H54 (cell line): ENCODE results near the gene PPM1N.

Experiments
- DNase-seq: peaks from one replicate; pipeline ENCODE4 v3.0.0; 2011; ENCODE audit warnings: low spot score, mixed read lengths; ENCODE audit not compliant: insufficient read length
- FAIRE-seq: peaks from 3 replicates; lab custom pipeline; 2011; peaks lifted over from hg19 to GRCh38; lab: Jason Lieb, UNC
- POLR2A ChIP-seq: IDR thresholded peaks from 2 replicates; pipeline ENCODE4 v1.6.1; 2011; ENCODE audit warnings: low read depth, mild to moderate bottlenecking, low read length

PPM1N gene

GRCh38 chr19:45492627-45493470 lies 5.4 kb upstream of the PPM1N start:
- no peak for TF ChIP-seq POLR2A
- FAIRE-seq (no peak), DNase-seq (no peak)

DNA sequence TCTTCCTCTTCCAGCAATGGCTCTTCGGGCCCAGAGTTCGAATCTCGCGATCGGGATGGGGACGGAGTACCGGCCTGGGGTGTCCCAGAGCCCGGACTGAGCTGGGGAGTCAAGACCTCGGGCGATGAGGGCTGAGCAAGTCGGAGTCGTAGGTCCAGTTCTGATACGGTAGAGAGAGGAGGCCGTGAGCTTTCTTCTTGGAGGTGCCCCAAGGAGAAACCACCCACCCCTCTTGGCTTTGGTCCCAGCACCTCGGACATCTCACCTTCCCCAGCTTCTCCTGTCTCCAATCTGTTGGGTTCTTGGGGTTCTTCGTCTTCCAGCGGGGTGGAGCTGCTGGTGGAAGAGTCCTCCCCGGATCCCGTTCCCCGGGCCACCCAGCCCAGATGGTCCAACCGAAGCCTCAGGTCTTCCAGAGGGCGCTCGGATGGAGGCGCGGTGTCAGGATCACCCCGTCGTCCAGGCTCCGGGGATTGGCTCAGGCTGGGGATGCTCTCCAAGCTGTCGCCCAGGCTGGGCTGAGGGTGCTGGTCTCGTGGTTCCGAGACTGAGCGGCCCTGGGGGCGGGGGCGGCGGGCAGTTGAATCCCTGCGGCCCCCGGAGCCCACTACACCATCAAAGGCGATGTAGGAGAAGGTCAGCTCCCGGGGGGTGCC lies 3.9 kb upstream of the PPM1N start:
- no peak for DNase-seq
- no peak for TF ChIP-seq POLR2A
- no peak for FAIRE-seq

- no peak for DNase-seq
- no peak for TF ChIP-seq POLR2A
- no peak for FAIRE-seq
Measured at GRCh38 chr19:45495178-45495577, 3.1 kb upstream of the PPM1N start.

GRCh38 chr19:45496349-45496953 lies 1.8 kb upstream of the PPM1N start:
- no peak for TF ChIP-seq POLR2A
- no peak for DNase-seq
- FAIRE-seq: no peak

DNA sequence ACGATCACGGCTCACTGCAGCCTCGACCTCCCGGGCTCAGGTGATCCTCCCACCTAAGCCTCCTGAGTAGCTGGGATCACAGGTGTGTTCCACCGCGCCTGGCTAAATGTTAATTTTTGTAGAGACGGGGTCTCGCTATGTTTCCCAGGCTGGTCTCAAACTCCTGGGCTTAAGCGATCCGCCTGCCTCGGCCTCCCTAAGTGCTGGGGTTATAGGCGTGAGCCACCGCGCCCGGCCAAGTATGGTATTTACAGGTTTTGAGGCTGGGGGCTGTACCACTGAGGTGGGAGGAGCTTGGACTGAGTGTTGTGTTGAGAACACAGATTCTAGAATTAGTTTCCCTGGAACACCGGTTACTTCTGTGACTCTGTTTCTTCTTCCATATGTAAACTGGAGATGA lies 452 bp upstream of the PPM1N start:
- TF ChIP-seq POLR2A: no peak
- DNase-seq: no peak
- no peak for FAIRE-seq

GRCh38 chr19:45499196-45500180 lies 1.2 kb downstream of the PPM1N start:
- DNase-seq (no peak), FAIRE-seq (no peak)

DNA sequence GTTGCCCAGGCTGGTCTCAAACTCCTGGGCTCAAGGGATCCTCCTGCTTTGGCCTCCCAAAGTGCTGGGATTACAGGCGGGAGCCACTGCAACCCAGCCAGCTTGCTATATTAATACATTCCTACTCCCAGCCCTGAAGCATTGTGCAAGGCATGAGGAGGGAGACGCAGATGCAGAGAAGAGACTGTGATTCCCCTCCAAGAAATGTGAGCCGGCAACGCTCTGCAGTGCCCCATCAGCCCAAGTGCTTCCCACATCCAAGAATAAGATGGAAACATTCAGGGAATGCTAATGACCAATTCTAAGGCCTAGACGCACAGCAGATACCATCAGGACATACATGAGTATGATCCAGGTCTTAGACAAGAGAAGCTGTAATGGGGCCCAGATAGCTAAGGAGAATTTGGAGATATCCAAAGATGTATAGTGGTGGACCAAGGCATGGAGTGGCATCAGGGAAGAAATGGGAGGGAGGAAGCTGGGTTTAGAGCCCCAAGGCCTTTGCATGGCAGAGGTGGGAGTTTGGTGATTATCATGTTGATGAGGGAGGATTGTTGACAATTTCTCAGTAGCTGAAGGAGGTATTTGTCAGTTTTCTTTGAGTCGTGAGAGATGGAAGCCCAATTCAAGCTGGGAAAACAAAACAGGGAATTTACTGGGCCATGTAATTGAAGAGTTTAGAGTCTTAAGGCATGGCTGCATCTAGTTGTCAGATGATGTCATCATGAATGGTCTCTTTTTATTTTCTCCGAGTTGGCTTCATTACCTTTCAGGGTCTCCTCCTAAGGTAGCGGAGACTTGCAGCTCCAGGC lies 2.9 kb downstream of the PPM1N start:
- FAIRE-seq: no peak
- TF ChIP-seq POLR2A: no peak
- DNase-seq: no peak

More at GRCh38 chr19:45499196-45500180, 1.2 kb downstream of the PPM1N start:
- no peak for TF ChIP-seq POLR2A

GRCh38 chr19:45501730-45502014 lies 3.4 kb downstream of the PPM1N start:
- FAIRE-seq: no peak
- no peak for TF ChIP-seq POLR2A
- no peak for DNase-seq

- DNase-seq (no peak), FAIRE-seq (no peak)
- TF ChIP-seq POLR2A: no peak
Measured at GRCh38 chr19:45502111-45502510, 3.9 kb downstream of the PPM1N start.

DNA sequence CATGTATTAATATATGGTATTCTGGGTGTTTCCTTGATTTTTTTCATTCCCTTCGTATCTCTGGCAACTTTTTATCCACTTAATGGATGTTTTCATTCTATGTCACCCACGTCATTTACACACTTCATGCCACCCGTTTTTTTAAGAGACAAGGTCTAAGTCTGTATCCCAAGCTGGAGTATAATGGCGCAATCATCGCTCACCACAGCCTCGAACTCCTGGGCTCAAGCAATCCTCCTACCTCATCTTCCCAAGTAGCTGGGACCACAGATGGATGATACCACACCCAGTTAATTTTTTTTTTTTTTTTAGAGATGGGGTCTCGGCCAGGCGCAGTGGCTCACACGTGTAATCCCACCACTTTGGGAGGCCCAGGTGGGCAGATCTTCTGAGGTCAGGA lies 5.7 kb downstream of the PPM1N start:
- no peak for FAIRE-seq
- no peak for DNase-seq
- TF ChIP-seq POLR2A: no peak

DNA sequence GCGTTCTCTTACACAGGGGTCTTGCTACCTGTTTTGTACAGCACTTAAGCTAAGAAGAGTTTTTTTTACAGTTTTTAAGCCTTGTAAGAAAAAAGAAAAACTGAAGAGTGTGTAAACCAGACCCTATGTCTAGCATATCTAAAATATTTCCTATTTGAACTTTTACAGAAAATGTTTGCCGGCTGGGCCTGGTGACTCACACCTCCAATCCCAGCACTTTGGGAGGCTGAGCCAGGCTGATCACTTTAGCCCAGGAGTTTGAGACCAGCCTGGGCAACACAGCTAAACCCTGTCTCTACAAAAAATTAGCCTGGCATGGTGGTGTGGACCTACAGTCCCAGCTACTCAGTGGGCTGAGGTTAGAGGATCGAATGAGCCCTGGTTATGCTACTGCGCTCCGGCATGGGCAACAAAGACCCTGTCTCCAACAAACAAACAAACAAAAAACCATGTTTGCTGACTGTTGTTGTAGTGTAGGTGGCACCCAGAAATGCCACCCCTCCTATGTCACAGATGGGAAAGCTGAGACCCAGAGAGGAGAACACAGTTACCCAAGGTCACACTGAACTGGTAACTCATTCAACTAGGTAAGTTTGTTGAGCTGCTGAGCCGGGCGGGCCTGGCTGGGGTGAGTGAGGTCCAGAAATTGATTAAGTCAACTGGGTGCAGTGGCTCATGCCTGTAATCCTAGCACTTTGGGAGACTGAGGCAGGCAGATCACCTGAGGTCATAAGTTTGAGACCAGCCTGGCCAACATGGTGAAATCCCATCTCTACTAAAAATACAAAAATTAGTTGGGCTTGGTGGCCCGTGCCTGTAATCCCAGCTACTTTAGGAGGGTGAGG lies 7.1 kb downstream of the PPM1N start:
- DNase-seq: no peak
- no peak for FAIRE-seq
- TF ChIP-seq POLR2A: no peak

GRCh38 chr19:45505996-45506245 lies 7.7 kb downstream of the PPM1N start:
- no peak for TF ChIP-seq POLR2A
- FAIRE-seq: no peak

More at GRCh38 chr19:45505996-45506245, 7.7 kb downstream of the PPM1N start:
- no peak for DNase-seq
